Measurements from ENCODE around the gene UBE2D4.
"Not testable (repeated sequence)": the region's sequence is repeated elsewhere in the genome, so short reads cannot be mapped to it uniquely, and the experiment has no call there.

The UBE2D4 gene

DNA sequence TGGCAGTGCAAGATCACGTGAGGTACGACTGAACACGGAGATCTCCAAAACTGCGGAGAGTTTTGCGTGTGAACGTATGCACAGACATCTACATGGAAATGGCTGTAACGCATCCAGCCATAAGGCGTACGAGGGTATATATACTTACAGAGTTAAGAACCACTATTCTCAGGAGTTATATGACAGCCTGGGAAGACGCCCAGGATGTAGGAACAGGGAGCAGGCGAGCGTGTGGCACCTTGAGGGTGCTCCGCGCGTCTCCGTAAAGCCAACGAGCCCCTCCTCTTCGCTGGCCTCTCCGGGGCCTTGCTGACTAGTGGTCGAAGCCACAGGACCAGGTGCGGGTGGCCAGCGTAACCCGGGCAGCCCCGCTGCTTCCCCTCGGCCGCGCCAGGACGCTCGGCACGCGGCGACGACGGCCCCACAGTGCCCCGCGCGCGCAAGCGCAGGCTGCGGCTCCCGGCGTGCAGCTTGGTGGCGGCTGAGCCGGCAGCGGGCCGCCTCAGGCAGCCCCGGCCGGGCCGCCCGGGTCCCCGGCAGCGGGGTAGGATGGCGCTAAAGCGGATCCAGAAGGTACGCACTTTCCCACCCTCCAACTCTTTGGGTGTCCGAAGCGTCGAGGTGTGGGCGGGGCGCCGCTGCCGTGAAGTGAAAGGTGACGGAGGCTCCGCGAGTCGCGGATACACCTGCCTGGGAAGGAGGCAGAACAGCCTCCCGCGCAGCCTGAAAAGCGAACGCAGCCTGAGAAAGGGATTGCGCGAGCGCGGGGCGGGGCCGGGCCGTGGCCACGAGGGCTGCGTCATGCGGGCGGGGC, at the start of gene UBE2D4:
TSS of gene UBE2D4 (plus strand) at position 453 of the 814 bp plus-strand sequence. CDS start at position 550, 97 bp downstream.
- peak; percentile 40 to 92 (median 81) for DNase-seq

DNA sequence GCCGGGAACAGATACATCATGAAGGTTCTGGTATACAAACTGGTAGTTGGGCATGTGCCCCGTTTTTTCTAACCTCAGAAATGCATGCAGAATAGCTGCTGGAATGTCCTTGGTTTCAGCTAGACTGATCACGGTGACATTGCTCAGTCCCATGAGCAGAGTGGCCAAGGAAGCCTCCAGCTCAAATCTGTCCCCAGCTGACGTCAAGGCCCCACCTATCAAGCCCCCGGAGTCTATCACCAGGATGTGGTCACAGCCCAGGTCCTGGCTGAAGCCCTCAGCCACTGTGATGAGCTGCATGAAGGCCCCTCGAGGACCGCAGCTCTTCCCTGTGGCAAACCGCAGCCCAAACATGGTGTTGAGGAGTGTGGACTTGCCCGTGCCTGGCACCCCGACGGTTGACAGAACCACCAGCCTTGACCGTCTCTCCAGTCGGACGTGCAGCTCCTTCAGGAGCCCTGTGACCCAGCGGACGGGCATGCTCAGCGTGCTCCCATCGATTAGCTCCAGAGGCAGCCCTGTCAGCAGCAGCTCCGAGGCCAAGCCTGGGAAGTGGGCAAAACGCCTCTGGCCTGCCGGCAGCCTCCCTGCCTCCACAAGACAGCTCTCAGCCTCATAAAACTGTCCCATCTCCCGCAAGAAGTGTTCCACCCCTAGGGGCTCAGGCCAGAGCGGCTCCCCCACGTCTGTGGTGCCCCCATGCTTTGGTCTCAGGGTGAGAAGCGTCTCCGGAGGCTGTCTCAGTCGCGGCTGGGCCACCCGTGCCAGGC, 49.1 kb upstream of the UBE2D4 start:
- no peak for DNase-seq

DNA sequence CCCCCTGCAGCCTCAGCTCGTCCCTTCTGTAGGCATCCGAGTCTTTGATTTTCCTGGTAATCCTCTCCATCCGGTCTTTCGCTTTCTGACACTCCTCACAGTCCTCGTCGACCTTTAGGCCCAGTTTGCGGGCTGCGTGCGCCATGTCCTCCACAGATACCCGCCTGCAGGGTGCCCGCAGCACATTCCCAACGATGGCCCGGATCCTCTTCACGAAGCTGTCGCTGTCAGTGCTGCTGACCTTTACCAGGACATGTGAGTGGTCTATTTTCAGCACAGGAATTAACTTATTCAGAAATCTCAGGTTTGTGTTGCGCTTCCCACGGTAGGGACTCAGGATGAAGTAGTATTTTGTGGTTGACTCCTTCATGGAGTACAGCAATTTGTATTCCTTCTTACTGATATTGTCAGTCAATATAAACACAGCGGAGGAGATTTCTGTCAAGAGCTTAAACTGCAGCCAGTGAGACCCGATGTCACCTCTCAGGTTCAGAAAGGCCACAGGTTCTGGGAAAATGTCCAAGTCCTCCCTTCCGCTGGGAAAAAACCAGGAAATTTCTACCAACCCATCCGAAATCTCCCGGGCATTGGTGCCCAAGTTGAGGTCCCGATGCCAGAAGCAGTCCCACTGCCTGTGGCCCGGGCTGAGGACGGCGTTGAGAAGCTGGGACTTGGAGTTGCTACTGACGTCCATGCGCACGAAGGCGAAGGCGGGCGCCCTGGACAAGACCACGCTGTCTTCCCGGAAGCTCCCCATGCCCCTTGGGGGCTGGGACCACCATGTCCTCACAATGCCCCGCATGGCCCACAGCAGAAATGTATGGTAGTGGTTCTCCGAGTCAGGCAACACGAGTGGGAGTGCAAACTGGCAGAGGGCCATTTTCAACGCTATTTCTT, 48.0 kb upstream of the UBE2D4 start:
- no peak for DNase-seq

DNA sequence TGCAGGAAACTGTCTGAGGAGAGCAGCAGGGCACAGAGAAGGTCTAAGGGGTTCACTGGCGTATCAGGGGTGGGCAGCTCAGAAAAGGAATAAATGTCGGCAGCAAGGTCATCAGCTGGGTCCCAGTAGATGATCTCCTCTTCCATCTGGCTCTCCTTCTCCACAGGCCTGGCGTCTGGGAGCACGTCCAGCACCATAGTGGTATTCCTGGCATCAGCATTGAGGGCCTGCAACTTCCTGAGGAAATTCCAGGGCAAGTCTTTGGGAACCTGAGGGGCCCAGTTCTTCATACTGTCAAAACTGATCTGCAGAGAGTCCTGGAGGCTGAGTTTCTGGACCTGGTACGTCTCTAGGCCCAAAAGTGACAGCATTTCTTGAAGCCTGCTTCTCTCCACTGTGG, 47.4 kb upstream of the UBE2D4 start:
- no peak for DNase-seq

DNA sequence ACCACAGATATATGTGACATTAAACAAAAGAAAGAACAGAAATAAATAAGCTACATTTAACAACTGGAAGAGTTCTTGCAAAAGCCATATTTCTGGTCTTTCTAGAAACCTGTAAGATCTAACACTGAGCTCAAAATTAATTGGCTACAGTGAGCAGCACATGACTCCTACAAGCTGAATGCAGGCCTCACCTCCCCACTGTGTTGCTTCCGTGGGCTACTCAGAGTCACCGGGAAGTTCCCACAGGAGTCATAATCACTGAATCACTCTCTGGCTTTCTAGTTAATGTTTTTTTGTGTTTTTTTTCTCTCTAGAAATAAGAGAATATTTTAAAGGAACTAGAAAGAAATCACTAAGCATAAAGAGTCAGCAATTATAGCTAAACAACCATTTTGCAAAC, 46.8 kb upstream of the UBE2D4 start:
- DNase-seq = peak in 1 of 51 donors; percentile 21

DNA sequence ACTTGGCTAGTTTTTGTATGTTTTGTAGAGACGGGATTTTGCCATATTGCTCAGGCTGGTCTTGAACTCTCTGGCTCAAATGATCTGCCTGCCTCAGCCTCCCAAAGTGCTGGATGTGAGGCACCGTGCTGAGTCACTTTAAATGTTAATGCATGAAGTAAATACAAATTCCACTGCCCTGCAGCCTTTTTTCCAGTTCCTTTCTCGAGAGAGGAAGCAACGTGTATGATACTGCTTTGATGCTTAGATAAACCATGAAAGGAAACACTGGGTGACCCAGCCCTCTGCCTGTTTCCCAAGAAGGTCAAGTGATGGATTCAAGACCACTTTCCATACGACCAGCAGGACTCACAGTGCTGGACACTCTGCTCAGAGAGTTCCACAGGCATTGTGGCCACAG, 45.6 kb upstream of the UBE2D4 start:
- no peak for DNase-seq

DNA sequence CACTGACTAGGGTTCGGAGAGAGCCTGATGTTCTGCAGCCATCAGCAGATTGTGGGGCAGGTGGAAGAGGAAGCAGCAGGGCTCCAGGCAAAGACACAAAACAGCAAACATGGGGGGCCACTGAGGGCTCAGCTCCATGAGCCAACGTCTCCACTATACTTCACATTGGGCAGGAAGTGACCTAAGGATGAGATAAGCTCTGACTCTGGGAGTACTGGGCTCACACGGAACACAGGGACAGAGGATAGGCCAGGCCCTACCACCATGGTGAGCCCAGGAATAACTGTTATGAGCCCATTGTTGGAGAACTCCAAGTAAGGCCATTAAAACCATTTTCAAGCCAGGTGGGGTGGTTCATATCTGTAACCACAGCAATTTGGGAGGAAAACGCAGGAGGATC, 42.0 kb upstream of the UBE2D4 start:
- no peak for DNase-seq

DNA sequence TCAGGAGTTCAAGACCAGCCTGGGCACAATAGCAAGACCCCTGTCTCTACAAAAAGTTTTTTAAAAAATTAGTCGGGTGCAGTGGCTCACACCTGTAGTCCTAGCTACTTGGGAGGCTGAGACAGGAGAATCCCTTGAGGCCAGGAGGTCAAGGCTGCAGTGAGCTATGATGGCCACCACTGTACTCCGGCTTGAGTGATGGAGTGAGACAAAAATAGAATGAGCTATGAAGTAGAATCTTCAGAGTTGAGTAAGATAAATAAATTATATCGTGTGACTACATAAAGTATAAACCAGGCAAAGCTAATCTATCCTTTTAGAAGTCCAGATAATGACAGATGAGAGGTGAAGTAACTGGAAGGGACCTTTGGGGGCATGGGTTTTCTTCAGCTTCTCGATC, 41.6 kb upstream of the UBE2D4 start:
- DNase-seq = no peak

DNA sequence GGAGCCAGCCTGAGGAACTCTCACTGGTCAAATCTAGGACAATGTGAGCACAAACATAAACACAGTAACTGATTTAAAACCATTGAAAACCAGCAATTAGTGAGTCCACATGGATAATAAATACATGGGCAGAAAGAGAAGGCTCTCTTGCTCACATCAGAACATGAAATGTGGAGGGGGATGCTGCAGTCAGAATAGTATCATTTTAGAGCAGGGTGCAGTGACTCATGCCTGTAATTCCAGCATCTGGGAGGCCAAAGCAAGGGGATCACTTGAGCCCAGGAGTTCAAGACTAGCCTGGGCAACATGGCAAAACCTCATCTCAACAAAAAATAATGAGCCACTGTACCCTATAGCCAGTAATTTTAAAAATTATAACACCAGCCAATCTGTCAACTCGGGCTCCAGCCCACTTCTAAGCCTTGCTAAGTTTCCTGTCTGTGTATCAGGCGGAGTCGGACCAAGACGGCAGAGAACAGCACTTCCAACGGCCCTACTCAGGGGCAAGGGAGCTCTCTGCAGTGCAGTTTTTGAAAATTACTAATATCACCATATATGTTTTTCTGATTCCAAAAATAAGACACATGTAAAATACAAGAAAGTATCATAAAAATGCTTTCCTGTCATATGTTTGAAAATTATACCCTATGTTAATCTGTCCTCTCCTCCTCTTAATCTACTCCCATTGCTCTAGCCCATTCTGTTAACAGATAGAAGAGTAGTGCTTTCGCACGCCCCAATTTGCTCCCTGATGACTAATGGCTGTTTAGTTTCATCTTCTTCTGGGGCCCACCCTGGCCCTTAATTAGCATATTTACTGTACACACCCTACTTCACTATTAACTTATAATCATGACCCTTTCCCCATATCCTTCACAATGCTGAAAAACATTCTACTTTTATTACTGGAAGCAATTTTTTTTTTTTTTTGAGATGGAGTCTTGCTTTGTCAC, 37.0 kb upstream of the UBE2D4 start:
- DNase-seq = no peak

DNA sequence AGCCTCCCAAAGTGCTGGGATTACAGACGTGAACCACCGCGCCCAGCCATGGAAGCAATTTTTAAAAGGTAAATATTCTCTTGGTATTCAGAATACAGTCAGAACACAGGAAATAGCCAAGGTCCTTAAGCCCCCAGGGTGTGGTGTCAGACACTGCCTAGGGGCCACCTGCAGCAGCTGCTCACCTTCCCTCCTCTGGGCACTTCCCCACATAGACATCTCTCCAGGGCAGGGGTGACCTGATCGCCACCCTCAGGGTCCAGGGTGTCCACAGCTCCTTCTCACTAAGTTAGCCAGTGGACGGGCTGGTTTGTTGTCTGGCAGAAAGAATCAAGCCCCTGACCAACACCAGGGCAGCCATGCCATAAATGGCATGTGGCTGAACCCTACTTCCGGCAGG, 35.8 kb upstream of the UBE2D4 start:
- DNase-seq = no peak

DNA sequence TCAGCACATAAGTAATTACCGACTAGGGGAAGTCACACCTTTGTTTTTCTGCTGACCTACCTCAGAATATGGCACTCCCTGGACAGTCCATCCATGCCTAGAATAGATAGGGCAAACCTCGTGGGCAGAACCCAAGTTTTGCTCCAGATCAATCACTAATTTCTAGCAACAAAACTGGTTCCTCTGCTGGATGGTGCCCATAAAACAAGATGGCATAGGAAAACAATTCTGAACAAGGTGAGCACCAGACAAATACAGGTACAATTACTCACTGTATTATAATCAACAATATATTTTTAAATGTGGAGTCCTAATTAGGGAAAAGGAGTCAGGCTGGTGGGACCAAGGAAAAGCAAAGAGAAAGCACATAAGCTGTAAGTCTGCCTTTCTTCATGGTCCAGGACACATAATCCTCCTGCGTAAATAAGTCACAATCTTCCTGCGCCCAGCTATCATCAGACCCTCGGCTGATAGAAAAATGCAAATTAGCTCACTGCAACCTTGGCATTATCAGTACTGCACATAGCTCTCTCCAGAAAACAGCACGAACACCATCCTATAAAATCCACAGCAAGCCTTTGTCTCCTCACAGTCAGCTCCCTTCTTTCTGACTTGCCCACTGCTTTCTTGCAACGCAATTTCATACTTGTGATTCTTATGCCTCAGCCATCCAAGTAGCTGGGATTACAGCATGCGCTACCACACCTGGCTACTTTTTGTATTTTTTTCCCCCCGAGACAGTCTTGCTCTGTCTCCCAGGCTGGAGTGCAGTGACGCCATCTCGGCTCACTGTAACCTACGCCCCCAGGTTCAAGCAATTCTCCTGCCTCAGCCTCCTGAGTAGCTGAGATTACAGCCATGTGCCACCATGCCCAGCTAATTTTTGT, 34.9 kb upstream of the UBE2D4 start:
- no peak for DNase-seq

DNA sequence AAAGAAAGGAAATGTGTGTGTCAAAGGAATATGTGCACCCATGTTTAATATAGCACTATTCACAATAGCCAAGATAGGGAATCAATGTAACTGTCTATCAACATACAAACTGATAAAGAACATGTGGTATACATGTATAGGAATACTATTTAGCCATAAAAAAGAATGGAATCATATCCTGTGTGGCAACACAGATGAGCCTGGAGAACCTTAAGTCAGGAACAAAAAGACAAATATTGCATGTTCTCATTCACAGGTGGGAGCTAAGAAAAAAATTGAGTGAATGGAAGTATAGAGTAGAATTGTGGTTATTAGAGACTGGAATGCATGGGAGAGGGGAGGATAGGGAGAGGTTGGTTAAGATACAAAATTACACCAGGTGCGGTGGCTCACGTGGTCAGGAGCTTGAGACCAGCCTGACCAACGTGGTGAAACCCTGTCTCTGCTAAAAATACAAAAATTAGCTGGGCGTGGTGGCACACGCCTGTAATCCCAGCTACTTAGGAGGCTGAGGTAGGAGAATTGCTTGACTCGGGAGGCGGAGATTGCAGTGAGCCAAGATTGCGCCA, 30.3 kb upstream of the UBE2D4 start:
- no peak for DNase-seq

DNA sequence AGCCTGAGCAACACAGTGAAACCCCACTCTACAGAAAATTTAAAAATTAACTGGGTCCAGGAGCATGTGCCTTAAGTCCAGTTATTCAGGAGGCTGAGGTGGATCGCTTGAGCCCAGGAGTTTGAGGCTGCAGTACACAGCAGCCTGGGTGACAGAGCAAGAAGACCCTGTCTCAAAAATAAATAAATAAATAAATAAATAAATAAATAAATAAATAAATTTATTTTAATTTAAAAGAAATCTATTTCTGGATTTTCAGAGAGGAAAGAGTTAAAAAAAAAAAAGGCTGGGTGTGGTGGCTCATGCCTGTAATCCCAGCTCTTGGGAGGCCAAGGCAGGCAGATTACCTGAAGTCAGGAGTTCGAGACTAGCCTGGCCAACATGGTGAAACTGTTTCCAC, 27.7 kb upstream of the UBE2D4 start:
- not testable (repeated sequence) for DNase-seq

DNA sequence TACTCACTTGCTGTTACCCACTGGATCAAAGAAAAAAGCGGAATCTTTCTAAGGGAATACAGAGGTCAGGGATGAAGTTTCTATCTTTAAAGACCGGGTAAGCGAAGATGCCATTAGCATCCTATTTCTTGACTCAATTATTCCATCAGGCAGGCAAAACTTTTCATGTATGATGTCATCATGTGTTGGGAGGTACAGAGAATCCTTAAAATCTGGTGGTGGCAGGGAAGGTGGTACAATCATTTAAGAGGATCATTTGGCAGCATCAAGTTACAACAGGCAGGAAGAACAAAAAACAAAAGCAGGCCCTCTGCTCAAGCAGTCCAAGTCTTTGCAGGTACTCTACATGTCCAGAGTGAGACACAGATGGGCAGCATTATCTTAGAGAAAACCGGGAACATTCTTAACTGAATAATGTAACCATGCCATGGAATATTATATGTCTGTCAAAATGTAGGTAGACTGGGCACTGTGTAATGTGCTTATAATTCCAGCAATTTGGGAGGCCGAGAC, 23.6 kb upstream of the UBE2D4 start:
- DNase-seq = no peak

DNA sequence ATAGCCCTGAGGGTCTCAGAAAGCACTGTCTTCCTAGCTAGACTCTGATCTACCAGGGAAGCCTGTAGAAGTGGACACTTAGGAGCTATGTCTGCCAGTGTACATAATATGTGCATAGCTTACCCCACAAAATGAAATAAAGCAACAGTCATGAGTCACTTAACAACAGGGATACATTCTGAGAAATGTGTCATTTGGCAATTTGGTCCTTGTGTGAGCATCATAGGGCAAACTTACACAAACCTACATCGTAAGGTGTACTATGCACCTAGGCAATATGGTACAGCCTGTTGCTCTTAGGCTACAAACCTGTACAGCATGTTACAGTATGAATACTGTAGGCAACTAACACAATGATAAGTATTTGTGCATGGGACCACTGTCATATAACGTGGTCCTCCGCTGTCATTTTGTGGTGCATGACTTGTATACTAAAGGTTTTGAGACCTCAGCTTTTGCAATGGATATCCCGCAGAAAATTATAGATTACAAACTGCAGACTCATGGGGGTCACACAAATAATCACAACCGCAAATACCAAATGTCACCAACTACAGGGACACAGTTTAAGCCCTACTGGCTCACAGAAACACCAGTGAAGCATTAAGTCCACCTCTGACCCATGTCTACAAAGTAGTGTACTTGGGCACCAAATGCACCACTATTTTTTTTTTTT, 21.6 kb upstream of the UBE2D4 start:
- DNase-seq = no peak

DNA sequence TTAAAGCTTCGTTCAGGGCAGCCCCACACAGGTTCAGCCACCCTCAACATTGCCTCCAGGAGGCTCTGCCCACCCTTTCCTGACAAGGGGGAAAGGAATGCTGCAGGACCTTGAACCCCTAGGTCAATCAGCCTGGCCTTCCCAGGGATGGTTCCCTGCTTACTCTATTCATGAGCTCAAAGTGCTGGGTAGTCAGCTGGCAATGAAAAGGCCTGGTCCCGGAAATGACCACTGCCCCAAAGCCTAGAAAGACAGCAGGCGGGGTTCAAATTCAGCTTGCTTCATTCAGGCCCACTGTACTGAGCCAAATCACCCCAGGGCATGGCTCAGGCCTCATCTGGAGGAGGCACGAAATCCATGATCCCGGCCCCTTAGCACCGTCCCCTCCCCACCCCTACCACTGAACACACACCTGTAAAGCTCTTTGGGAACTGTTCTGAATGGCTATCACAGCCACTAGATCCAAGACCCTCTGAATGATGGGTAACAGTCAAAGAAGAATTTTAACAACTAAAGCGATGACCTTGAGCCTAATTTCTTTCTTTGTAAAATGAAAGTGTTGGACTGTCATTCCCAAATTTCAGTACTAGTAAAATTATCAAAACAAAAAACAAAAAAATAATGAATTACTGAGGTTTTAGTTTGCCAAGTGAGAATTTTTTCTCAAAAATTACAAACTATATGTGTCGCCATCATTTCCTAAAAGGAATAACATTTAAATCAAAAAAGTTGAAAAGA, 20.9 kb upstream of the UBE2D4 start:
- DNase-seq = peak in 5 of 51 donors; percentile 4 to 21 (median 11)

DNA sequence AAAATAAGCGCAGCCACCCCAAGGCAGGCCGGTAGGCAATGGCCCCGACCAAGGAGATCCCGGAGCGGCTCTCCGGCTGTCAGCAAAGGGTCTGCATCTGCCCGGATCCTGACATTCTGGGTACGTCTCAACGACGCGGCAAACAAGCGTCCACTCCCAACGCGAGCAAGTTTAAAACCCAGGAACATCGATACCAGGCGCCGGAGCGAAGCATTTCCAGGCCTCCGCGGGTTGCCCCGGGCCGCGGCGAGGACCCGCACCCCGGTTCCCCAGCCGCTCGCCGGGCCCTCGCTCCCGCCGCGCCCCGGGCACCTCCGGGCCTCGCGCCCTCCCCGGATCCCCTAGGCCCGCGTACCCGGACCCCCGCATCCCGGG, 20.3 kb upstream of the UBE2D4 start:
- peak in 27 of 51 donors; percentile 7 to 63 (median 33) for DNase-seq
